ENCODE data around the gene TSEN34. TPM values are rescaled to one million over a fixed set of nuclear protein-coding genes. Genes with fewer than 3 reads are reported as not detected.

Gene TSEN34
- total and polyA plus RNA-seq, 7 donors: 15.5 to 44.6 (median 20.2) TPM

DNA sequence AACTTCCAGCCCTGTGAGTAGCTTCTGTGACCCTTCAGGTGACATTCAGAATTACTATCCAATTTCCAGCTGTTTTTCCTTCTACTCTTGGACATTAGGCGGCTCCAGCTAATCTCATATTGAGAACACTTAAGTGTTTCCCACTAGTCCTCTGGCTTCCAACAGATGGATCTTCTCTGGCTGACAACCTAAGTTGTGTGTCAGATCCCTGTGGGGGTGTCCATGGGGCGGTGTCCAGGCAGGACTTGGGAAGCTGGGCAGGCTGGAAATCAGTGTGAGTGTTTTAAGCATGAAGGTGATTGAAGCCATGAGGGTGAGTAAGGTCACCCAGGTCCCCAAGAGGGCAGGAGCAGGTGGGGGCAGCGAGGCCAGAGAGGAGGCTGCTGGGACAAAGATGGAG is 43.4 kb upstream of the TSEN34 start:
- TF ChIP-seq, protein P1, sequence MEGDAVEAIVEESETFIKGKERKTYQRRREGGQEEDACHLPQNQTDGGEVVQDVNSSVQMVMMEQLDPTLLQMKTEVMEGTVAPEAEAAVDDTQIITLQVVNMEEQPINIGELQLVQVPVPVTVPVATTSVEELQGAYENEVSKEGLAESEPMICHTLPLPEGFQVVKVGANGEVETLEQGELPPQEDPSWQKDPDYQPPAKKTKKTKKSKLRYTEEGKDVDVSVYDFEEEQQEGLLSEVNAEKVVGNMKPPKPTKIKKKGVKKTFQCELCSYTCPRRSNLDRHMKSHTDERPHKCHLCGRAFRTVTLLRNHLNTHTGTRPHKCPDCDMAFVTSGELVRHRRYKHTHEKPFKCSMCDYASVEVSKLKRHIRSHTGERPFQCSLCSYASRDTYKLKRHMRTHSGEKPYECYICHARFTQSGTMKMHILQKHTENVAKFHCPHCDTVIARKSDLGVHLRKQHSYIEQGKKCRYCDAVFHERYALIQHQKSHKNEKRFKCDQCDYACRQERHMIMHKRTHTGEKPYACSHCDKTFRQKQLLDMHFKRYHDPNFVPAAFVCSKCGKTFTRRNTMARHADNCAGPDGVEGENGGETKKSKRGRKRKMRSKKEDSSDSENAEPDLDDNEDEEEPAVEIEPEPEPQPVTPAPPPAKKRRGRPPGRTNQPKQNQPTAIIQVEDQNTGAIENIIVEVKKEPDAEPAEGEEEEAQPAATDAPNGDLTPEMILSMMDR (IDR thresholded peaks at IDR 0.05): no peak
- Histone ChIP-seq H3K9me3 (no peaks in the 10 kb centered on the region), H3K4me3 (no peak overlapping the region), H3K4me1 (no peaks in the 10 kb centered on the region), H3K27ac (no peak overlapping the region), H3K36me3 (ENCODE audit: insufficient read depth in 1 of 2, low read depth in 1 of 2) (peaks cover 4 to 99% of the 10 kb centered on the region in 2 donors), H3K27me3 (ENCODE audit: insufficient read depth in 3 of 3, low read length in 2 of 3) (no peaks in the 10 kb centered on the region)
- 62 to 86% (median 82%) methylated on average over 2 to 3 of the region's 3 CpGs for WGBS, 3 donors
- DNase-seq (no peak), ATAC-seq (no peak)
- intact Hi-C loops (cut with DNase I): no loop called here

DNA sequence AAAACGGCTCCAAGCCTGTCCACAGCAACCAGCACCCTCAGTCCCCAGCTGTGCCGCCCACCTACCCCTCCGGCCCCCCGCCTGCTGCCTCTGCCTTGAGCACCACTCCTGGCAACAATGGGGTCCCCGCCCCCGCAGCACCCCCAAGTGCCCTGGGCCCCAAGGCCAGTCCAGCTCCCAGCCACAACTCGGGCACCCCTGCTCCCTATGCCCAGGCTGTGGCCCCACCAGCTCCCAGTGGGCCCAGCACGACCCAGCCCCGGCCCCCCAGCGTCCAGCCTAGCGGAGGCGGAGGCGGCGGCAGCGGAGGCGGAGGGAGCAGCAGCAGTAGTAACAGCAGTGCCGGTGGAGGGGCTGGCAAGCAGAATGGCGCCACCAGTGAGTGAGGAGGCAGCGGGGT is 43.0 kb upstream of the TSEN34 start:
- peaks cover 4 to 99% of the 10 kb centered on the region in 2 donors for H3K36me3 ChIP-seq (ENCODE audit: insufficient read depth in 1 of 2, low read depth in 1 of 2)
- DNase-seq (no peak), ATAC-seq (no peak)
- TF ChIP-seq, protein P1 (IDR thresholded peaks at IDR 0.05): no peak
- intact Hi-C loops (cut with DNase I): no loop called here
- H3K9me3 ChIP-seq: no peaks in the 10 kb centered on the region
- H3K4me1 ChIP-seq: no peaks in the 10 kb centered on the region
- H3K4me3 ChIP-seq: no peak overlapping the region
- no peak overlapping the region for H3K27ac ChIP-seq
- H3K27me3 ChIP-seq (ENCODE audit: insufficient read depth in 3 of 3, low read length in 2 of 3): no peaks in the 10 kb centered on the region
- WGBS, 3 donors: 84 to 90% (median 87%) methylated on average over 15 to 19 of the region's 19 CpGs

DNA sequence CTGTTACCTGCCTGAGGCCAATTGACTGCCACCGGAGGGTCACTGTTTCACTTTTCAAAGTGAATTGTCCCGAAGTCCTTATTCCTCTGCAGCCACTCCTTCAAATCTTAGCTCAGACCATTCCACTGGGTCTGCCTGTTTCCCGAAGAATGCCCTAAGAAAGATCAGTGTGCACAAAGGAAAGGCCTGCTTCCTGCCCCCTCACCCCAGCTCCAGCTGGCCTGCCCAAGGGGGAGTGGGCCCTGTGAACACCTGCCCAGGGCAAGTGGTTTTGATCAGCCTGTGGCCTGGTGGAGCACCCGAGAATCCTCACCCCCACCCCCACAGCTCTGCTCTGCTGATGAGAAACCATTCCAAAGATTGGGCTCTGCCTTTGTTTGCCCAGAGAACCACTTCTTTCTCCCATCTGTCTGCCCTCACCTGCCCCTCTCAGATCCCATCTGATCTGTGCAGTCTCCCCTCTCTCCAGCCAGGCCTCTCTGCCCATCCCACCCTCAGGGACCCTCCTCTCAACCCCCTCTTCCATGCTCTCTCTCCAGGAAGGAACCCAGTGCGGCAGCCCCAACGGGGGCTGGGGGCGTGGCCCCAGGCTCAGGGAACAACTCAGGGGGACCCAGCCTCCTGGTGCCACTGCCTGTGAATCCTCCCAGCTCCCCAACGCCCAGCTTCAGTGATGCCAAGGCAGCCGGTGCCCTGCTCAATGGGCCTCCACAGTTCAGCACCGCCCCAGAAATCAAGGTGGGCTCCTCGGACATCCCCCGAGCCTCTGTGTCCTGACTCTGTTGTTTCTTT is 41.9 kb upstream of the TSEN34 start:
- Histone ChIP-seq H3K27ac (no peak overlapping the region), H3K9me3 (no peaks in the 10 kb centered on the region), H3K4me3 (no peak overlapping the region), H3K4me1 (no peaks in the 10 kb centered on the region), H3K36me3 (ENCODE audit: insufficient read depth in 1 of 2, low read depth in 1 of 2) (peaks cover 8 to 99% of the 10 kb centered on the region in 2 donors), H3K27me3 (ENCODE audit: insufficient read depth in 3 of 3, low read length in 2 of 3) (no peaks in the 10 kb centered on the region)
- ATAC-seq (no peak), DNase-seq (no peak)
- TF ChIP-seq, protein P1 (IDR thresholded peaks at IDR 0.05): no peak
- intact Hi-C loops (cut with DNase I): no loop called here
- 80 to 83% (median 83%) methylated on average over 12 of the region's 12 CpGs for WGBS, 3 donors

DNA sequence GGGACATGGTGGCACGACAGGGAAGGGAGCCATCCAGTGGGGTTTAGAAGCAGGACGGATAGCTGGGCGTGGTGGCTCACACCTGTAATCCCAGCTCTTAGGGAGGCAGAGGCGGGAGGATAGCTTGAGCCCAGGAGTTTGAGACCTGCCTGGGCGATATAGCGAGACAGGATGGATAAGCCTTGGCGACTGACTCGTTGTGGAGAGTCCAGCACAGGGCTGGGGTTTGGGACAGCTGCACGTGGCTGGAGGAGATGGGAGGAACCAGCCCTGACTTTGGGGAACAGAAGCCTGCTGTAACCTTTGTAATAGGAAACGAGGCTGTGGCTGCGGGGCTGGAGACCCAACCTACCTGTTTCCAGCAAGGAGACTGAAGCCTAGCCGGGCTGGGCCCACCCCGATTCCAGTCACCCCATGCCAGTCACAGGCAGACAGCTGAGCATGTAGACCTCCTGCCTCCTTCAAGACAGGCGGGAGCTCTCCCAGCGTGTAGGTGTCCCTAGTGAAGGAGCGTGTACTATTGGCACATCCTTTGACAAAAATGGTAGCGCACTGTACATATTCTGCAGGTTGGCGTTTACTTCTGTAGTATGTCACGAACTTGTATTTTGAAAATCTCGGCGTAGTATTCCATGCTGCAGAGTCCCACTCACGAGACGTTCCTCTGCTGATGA is 39.6 kb upstream of the TSEN34 start:
- Histone ChIP-seq H3K27ac (no peak overlapping the region), H3K4me3 (no peak overlapping the region), H3K4me1 (no peaks in the 10 kb centered on the region), H3K36me3 (ENCODE audit: insufficient read depth in 1 of 2, low read depth in 1 of 2) (peaks cover 14 to 99% of the 10 kb centered on the region in 2 donors), H3K9me3 (no peaks in the 10 kb centered on the region), H3K27me3 (ENCODE audit: insufficient read depth in 3 of 3, low read length in 2 of 3) (no peaks in the 10 kb centered on the region)
- ATAC-seq (no peak), DNase-seq (no peak)
- 77 to 85% (median 82%) methylated on average over 23 of the region's 23 CpGs for WGBS, 3 donors
- intact Hi-C loops (cut with DNase I): no loop called here
- TF ChIP-seq, protein P1 (IDR thresholded peaks at IDR 0.05): no peak
